ENCODE results near the gene MTERF1.
"Not testable (repeated sequence)": the region's sequence is repeated elsewhere in the genome, so short reads cannot be mapped to it uniquely, and the experiment has no call there.

MTERF1 gene

GRCh38 chr7:91864604-91865003 lies 15.9 kb downstream of the MTERF1 start:
- not testable (repeated sequence) for H3K27me3 Mint-ChIP-seq; H3K4me1 Mint-ChIP-seq (ENCODE audit: low read depth); H3K36me3 Mint-ChIP-seq; H3K27ac Mint-ChIP-seq; H3K9me3 Mint-ChIP-seq (ENCODE audit: low read depth); H3K4me3 Mint-ChIP-seq

- peaks cover 9% of the 10 kb centered on the region for H3K4me1 Mint-ChIP-seq (ENCODE audit: low read depth)
- H3K27me3 Mint-ChIP-seq: no peaks in the 10 kb centered on the region
- peaks cover 10% of the 10 kb centered on the region for H3K36me3 Mint-ChIP-seq
- no peak overlapping the region for H3K27ac Mint-ChIP-seq
- H3K9me3 Mint-ChIP-seq (ENCODE audit: low read depth): peaks cover 4% of the 10 kb centered on the region
- no peak overlapping the region for H3K4me3 Mint-ChIP-seq
Measured at GRCh38 chr7:91864070-91864469, 16.4 kb downstream of the MTERF1 start.

- Mint-ChIP-seq H3K36me3 (peaks cover 43% of the 10 kb centered on the region), H3K4me3 (no peak overlapping the region), H3K4me1 (ENCODE audit: low read depth) (peaks cover 4% of the 10 kb centered on the region), H3K9me3 (ENCODE audit: low read depth) (peaks cover 27% of the 10 kb centered on the region), H3K27me3 (no peaks in the 10 kb centered on the region), H3K27ac (no peak overlapping the region)
Measured at GRCh38 chr7:91852263-91852741, 28.2 kb downstream of the MTERF1 start.

- peaks cover 35% of the 10 kb centered on the region for H3K36me3 Mint-ChIP-seq
- no peaks in the 10 kb centered on the region for H3K27me3 Mint-ChIP-seq
- H3K4me3 Mint-ChIP-seq: no peak overlapping the region
- H3K9me3 Mint-ChIP-seq (ENCODE audit: low read depth): peaks cover 21% of the 10 kb centered on the region
- H3K4me1 Mint-ChIP-seq (ENCODE audit: low read depth): peaks cover 6% of the 10 kb centered on the region
- no peak overlapping the region for H3K27ac Mint-ChIP-seq
Measured at GRCh38 chr7:91850455-91850854, 30.0 kb downstream of the MTERF1 start.

- Mint-ChIP-seq H3K36me3 (peaks cover 27% of the 10 kb centered on the region), H3K27me3 (no peaks in the 10 kb centered on the region), H3K4me1 (ENCODE audit: low read depth) (peaks cover 3% of the 10 kb centered on the region), H3K4me3 (no peak overlapping the region), H3K27ac (no peak overlapping the region), H3K9me3 (ENCODE audit: low read depth) (peaks cover 6% of the 10 kb centered on the region)
Measured at GRCh38 chr7:91847876-91848588, 32.5 kb downstream of the MTERF1 start.

- Mint-ChIP-seq H3K9me3 (ENCODE audit: low read depth) (no peaks in the 10 kb centered on the region), H3K36me3 (peaks cover 21% of the 10 kb centered on the region), H3K27ac (no peak overlapping the region), H3K4me3 (no peak overlapping the region), H3K27me3 (no peaks in the 10 kb centered on the region), H3K4me1 (ENCODE audit: low read depth) (peaks cover 3% of the 10 kb centered on the region)
Measured at GRCh38 chr7:91847231-91847630, 33.3 kb downstream of the MTERF1 start.

- no peak overlapping the region for H3K27ac Mint-ChIP-seq
- no peak overlapping the region for H3K4me3 Mint-ChIP-seq
- peaks cover 23% of the 10 kb centered on the region for H3K36me3 Mint-ChIP-seq
- H3K9me3 Mint-ChIP-seq (ENCODE audit: low read depth): peaks cover 5% of the 10 kb centered on the region
- no peaks in the 10 kb centered on the region for H3K27me3 Mint-ChIP-seq
- H3K4me1 Mint-ChIP-seq (ENCODE audit: low read depth): peaks cover 3% of the 10 kb centered on the region
Measured at GRCh38 chr7:91846436-91846835, 34.1 kb downstream of the MTERF1 start.

GRCh38 chr7:91843831-91844230 lies 36.7 kb downstream of the MTERF1 start:
- H3K9me3 Mint-ChIP-seq (ENCODE audit: low read depth): peaks cover 9% of the 10 kb centered on the region
- H3K27ac Mint-ChIP-seq: no peak overlapping the region
- peaks cover 2% of the 10 kb centered on the region for H3K4me1 Mint-ChIP-seq (ENCODE audit: low read depth)
- H3K27me3 Mint-ChIP-seq: no peaks in the 10 kb centered on the region
- H3K4me3 Mint-ChIP-seq: no peak overlapping the region
- peaks cover 16% of the 10 kb centered on the region for H3K36me3 Mint-ChIP-seq

- Mint-ChIP-seq H3K9me3 (ENCODE audit: low read depth) (peaks cover 9% of the 10 kb centered on the region), H3K36me3 (peaks cover 4% of the 10 kb centered on the region), H3K27me3 (no peaks in the 10 kb centered on the region), H3K4me3 (no peak overlapping the region), H3K27ac (no peak overlapping the region), H3K4me1 (ENCODE audit: low read depth) (no peaks in the 10 kb centered on the region)
Measured at GRCh38 chr7:91838439-91838838, 42.1 kb downstream of the MTERF1 start.

- H3K27ac Mint-ChIP-seq: no peak overlapping the region
- H3K9me3 Mint-ChIP-seq (ENCODE audit: low read depth): peaks cover 9% of the 10 kb centered on the region
- no peaks in the 10 kb centered on the region for H3K4me1 Mint-ChIP-seq (ENCODE audit: low read depth)
- H3K4me3 Mint-ChIP-seq: no peak overlapping the region
- no peaks in the 10 kb centered on the region for H3K27me3 Mint-ChIP-seq
- peaks cover 6% of the 10 kb centered on the region for H3K36me3 Mint-ChIP-seq
Measured at GRCh38 chr7:91837397-91838070, 43.0 kb downstream of the MTERF1 start.

- H3K27me3 Mint-ChIP-seq: no peaks in the 10 kb centered on the region
- H3K27ac Mint-ChIP-seq: no peak overlapping the region
- no peaks in the 10 kb centered on the region for H3K9me3 Mint-ChIP-seq (ENCODE audit: low read depth)
- H3K4me1 Mint-ChIP-seq (ENCODE audit: low read depth): no peaks in the 10 kb centered on the region
- no peak overlapping the region for H3K4me3 Mint-ChIP-seq
- peaks cover 2% of the 10 kb centered on the region for H3K36me3 Mint-ChIP-seq
Measured at GRCh38 chr7:91835826-91836368, 44.6 kb downstream of the MTERF1 start.

- H3K27ac Mint-ChIP-seq: no peak overlapping the region
- H3K36me3 Mint-ChIP-seq: peaks cover 2% of the 10 kb centered on the region
- no peaks in the 10 kb centered on the region for H3K27me3 Mint-ChIP-seq
- no peaks in the 10 kb centered on the region for H3K9me3 Mint-ChIP-seq (ENCODE audit: low read depth)
- no peaks in the 10 kb centered on the region for H3K4me1 Mint-ChIP-seq (ENCODE audit: low read depth)
- no peak overlapping the region for H3K4me3 Mint-ChIP-seq
Measured at GRCh38 chr7:91835091-91835825, 45.2 kb downstream of the MTERF1 start.

- Mint-ChIP-seq H3K9me3 (ENCODE audit: low read depth) (no peaks in the 10 kb centered on the region), H3K4me3 (no peak overlapping the region), H3K36me3 (peaks cover 2% of the 10 kb centered on the region), H3K27me3 (no peaks in the 10 kb centered on the region), H3K4me1 (ENCODE audit: low read depth) (no peaks in the 10 kb centered on the region), H3K27ac (no peak overlapping the region)
Measured at GRCh38 chr7:91832493-91833045, 47.9 kb downstream of the MTERF1 start.

- Mint-ChIP-seq H3K27ac (no peak overlapping the region), H3K4me3 (no peak overlapping the region), H3K27me3 (no peaks in the 10 kb centered on the region), H3K4me1 (ENCODE audit: low read depth) (no peaks in the 10 kb centered on the region), H3K9me3 (ENCODE audit: low read depth) (peaks cover 6% of the 10 kb centered on the region), H3K36me3 (peaks cover 28% of the 10 kb centered on the region)
Measured at GRCh38 chr7:91827169-91827568, 53.3 kb downstream of the MTERF1 start.

GRCh38 chr7:91826377-91826776 lies 54.1 kb downstream of the MTERF1 start:
- H3K36me3 Mint-ChIP-seq: peaks cover 28% of the 10 kb centered on the region
- H3K9me3 Mint-ChIP-seq (ENCODE audit: low read depth): peaks cover 12% of the 10 kb centered on the region
- no peak overlapping the region for H3K4me3 Mint-ChIP-seq
- no peaks in the 10 kb centered on the region for H3K27me3 Mint-ChIP-seq
- no peaks in the 10 kb centered on the region for H3K4me1 Mint-ChIP-seq (ENCODE audit: low read depth)
- H3K27ac Mint-ChIP-seq: no peak overlapping the region

Measured in activated naive CD8-positive, alpha-beta T cell (primary cell).